GM18861 (cell line): Measurements from ENCODE around the gene VSTM5.
"Not testable (repeated sequence)": the region's sequence is repeated elsewhere in the genome, so short reads cannot be mapped to it uniquely, and the experiment has no call there.

Experiments used
- ATAC-seq: cut with Tn5 transposase; IDR thresholded peaks from one replicate; pipeline ENCODE4 v1.9.1; 2021; ENCODE audit not compliant: unreplicated experiment

The VSTM5 gene

DNA sequence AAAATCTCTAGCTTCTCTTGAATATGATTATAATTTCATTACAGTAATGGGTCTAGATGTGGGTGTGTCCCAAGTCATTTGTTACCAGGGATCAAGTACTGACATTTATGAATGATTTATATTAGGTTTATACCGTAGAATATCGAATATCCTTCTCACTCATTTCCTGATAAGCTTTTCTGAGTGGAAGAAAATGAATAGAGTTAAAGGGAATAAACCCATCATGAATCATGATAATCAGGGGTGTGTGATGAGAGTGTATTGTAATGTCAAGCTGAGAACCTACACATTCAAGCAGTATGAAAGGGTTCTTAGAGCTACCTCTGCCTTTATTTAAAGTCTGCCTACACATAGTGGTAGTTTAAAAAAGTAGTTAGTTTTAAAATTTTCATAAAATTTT, 49.1 kb downstream of the VSTM5 start:
- ATAC-seq, result no peak

DNA sequence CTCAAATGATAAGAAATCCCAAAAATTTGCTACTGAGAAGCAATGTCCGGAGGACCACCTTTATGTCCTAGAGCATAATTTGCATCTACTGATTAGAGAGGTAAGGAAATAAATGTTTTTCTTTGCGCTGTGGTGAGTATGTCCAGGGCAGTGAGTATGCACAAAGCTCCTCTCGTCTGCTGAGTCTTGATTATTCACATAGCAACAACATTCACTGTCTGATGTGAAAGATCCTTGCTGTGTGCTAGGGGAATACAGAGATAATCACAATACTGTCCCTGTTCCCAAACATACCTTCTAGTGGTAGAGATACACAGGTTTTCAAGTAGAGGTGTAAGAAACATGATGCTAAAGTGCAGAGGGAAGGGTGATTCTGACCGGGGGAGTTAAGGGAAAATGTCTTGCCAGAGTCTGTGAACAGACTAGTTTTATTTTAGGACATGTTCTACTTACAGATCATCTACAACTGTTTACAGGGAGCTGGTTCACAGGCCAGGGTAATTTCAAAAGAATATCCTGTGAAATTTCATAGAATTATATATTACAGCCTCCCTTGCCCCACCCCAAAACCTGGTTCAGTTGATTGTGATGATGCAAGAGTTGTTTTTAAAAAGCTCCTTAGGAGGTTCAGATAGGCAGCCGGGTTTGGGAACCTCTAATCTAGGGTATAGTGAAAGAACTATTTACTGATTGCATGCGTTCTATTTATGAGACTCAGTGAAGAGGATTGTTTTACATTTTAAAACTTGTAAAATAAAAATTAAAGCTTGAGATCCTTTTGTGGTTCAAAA, 53.8 kb downstream of the VSTM5 start:
- no peak for ATAC-seq

DNA sequence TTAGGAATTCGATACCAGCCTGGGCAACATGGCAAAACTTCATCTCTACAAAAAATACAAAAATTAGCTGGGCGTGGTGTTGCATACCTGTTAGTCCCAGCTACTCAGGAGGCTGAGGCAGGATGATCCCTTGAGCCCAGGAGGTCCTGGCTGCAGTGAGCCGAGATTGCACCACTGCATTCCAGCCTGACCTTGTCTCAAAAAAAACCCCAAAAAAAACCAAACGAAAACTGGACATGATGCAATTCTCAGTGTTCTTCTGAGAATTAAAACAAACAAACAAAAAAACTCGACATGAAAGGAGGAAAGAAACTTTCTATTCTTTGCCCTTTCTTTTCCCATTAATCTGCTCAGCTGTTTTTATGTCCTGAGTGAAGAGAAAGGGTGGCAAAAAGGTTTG, 58.9 kb downstream of the VSTM5 start:
- ATAC-seq, result no peak

DNA sequence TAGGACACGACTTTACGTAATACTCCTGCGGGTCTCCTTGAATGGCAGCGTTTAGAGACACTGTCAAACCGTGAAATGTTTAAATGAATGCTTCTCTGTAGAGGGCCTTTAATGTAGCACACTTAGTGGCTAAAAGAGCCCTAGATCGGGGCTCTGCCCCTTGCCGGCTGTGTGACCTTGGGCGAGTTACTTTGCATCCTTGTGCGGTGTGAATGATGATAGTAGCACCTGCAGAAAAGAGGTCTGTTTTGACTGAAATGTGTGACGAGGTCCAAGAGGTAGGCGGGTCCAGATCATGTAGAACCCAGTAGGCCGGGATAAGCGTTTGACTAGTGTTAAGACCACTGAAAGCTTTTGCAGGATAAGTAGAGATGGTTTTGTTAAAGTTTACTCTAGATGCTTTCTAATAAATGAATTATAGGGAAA, 65.5 kb downstream of the VSTM5 start:
- ATAC-seq, result peak; percentile 23

DNA sequence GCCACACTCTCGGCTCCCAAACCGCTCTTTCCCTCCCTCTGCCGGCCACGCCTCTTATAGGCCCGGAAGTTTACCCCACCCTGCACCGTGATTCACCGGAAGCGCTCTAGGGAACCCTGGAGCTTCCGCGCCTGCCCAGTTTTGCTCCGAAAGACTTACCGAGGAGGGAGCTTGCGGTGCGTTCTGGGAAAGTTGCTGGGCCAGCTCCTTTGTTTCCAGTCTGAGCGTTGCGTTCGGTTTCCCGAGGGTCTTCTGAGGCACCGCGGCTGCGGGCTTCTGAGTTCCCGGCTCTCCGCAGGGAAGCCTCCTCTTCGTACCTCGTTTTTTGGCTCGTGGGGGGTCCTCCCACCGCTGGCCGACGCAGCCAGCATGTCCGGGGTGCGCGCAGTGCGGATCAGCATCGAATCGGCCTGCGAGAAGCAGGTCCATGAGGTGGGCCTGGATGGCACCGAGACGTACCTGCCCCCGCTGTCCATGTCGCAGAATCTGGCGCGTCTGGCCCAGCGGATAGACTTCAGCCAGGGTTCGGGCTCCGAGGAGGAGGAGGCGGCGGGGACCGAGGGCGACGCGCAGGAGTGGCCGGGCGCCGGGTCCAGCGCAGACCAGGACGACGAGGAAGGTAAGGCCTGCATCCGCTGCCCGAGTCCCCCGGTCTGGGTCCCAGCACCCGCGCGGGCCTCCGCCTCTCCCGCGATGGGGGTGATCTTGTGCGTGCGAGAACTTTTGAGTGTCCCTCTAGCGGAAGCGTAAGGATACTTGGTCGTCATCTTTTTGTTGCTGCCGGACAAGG, 66.1 kb downstream of the VSTM5 start, which contains the start of gene MED17:
Gene MED17 (plus strand): TSS at position 138 of the 790 bp plus-strand sequence. CDS start 232 bp downstream, at position 370.
- ATAC-seq, result peak; percentile 91

DNA sequence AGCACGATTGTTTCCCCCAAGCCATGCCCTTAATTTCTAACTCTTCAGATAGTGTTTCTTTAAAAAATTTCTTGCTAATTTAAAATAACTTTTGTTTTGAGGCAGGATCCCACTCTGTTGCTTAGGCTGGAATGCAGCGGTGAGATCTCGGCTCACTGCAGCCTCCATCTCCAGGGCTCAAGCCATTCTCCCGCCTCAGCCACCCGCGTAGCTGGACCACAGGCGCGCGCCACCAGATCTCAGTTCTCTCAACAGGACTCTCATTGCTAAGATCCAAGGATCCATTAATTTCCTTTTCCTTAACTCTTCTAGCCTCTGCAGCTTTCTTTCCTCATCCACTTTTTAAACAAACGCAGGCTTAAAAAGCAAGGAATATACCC, 66.7 kb downstream of the VSTM5 start:
- ATAC-seq, result peak; percentile 28

DNA sequence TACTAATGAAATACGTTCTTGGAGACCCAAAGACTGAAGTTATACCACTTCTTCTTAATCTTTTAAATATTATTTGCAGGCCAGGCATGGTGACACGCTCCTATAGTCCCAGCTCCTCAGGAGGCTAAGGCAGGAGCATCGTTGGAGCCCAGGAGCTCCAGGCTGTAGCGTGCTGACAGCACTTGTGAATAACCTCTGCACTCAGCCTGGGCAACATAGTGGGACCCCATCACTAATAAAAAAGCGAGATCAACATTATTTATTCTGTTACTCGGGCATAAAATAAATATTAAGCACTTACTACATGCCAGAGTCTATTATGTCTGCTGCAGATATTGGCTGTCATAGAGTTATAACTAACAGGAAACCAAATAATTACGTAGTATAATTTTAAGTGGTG, 67.1 kb downstream of the VSTM5 start:
- ATAC-seq, result no peak

DNA sequence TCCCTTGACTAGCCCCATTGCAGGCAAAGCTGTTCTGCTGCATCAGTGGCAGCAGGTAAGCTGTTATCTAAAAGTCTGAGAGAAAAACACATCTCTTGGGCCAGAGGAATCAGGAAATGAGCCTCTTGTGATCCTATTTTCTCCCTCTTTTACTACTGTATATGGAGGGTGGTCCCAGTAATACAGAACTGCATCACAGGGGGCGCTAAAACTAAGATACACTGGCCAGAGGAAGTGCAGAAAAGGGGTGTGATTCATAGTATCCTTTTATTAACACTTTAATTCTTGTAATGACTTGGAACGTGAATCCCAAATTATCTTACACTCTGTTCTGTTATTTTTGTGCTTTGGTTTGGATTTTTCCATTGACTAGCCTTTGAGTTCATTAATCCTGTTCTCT, 75.1 kb downstream of the VSTM5 start:
- no peak for ATAC-seq

DNA sequence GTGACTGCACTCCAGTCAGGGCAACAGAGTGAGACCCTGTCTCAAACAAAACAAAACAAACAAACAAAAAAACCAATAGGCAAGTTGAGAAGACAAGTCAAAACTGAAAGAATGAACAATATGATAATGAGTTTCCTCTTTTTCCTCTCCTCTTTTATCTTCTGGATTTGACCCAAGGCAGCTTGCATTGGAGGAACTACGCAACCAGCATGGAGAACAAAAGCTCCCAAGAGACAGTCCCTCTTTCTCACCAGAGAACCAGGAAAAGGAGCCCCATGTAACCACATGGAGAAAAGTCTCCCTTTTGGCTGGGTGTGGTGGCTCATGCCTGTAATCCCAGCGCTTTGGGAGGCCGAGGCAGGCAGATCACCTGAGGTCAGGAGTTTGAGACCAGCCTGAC, 75.9 kb downstream of the VSTM5 start:
- not testable (repeated sequence) for ATAC-seq

DNA sequence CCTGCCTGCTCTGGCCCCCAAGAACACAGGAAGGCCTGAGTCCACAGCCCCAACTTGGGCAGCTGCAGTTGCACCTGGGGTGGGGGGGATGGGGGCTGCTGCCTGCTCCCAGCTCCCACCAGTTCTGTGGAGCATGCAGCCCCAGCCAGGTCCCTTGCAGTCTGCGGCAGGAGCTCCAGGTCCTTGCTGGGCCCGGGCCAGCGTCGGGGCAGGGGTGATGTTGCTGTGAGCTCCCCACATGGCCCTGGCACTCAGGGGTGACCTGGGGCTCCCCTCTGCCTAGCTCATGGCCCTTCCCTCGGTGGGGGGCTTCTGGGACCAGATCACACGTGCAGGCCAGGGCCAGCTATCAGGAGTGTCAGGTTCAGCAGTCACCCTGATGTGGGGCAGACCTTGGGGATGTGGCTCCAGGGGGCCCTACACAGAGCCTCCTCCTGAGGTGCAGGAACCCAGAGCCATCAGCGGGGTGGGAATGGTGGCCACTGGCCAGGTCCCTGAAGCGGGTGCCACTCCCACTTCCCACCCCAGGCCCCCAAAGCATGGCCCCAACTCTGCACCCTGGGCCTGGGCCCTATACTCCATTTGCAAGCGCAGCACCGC, 76.7 kb downstream of the VSTM5 start:
- no peak for ATAC-seq

DNA sequence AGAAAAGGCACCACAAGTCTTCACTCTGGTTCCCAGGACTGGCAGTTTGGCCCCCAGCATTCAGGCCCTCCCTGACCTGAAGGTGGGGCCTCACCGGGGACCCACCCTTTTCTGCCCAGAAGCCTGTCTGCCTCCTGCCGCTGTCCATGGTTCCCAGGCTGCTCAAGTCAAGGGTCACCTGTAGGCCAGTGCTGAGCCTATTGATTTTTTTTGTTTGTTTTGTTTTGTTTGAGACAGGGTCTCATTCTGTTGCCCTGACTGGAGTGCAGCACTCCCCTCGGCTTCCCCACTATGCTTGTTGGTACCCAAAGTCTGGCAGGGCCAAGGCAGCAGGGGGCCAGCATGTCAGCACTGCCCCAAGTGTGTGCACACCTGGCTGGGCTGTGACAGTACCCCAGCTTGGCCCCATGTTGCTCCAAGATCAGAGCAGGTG, 77.4 kb downstream of the VSTM5 start:
- ATAC-seq, result no peak

DNA sequence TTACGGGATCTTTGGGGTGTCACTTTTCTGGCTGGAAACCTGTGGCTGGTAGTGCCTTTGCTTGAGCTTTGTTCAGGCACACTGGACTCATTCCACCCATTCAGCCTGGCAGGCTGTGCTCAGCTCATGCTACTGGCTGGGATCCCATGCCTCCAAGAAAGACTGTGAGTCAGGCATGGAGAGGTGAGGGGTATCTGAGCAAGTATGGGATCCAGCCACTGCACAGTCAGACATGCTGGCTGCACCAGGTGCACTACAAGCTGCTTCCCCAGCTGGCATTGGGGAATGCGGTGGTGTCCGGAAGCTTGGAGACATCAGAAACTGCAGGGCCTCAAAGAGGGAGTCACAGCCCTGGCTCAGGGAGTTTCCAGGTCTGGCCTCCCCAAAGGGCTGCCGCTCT, 78.3 kb downstream of the VSTM5 start:
- ATAC-seq, result no peak

DNA sequence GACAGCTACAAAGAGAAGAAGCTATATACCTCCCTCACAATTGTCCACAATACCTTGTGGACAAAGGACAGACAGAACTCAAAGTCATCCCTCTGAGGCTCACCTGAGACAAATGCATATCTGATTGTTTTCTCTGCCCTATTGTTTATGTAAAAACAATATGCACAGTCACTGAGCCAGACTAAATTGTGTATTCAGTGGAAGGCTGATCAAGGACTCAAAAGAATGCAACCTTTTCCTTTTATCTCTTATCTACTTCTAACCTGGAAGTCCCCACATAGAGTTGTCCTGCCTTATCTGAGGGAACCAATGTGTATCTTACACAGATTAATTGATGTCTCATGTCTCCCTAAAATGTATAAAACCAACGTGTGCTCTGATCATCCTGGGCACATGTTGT, 80.3 kb downstream of the VSTM5 start:
- no peak for ATAC-seq
